IMR-90 (cell line): ENCODE data around the gene POGLUT2. TPM values are rescaled to one million over a fixed set of nuclear protein-coding genes. Genes with fewer than 3 reads are reported as not detected.

Experiments used
- ATAC-seq: fragments of 200-7000 bp; cut with Tn5 transposase; 2 replicates; pipeline ENCODE4 v1.9.1; 2020; ENCODE audit warnings: low read depth, mild to moderate bottlenecking, moderate library complexity
- BruUV-seq: library from RNA; stranded (reverse); fragments of 400-500 nt; replicated peaks from 2 replicates; lab custom pipeline; 2021; lab: Mats Ljungman, UMichigan
- CTCF ChIA-PET: fragments of 300-600 bp; formaldehyde crosslinking; extraction: SDS; loops from one replicate; lab custom pipeline; 2021; ENCODE audit warnings: antibody characterized with exemption; lab: Yijun Ruan, JAX
- POLR2A ChIA-PET: fragments of 300-600 bp; sonication (Branson Sonifier 250); formaldehyde crosslinking; loops from one replicate; lab custom pipeline; 2022; ENCODE audit warnings: antibody characterized with exemption; ENCODE audit not compliant: unreplicated experiment; lab: Charles Lee
- DNase-seq: peaks from one replicate; pipeline ENCODE4 v3.0.0; 2013
- H2AFZ ChIP-seq: replicated peaks from 2 replicates; pipeline ENCODE3; 2013; ENCODE audit warnings: low read length, mild to moderate bottlenecking; ENCODE audit not compliant: poor library complexity
- H2AK5ac ChIP-seq: 2 replicates; pipeline ENCODE4 v1.6.1; 2013; ENCODE audit warnings: low read depth, low read length, inconsistent platforms
- H2AK9ac ChIP-seq: replicated peaks from 2 replicates; pipeline ENCODE3; 2013; ENCODE audit warnings: mild to moderate bottlenecking, low read depth, low read length, moderate library complexity; ENCODE audit not compliant: poor library complexity
- H2BK120ac ChIP-seq: 2 replicates; pipeline ENCODE4 v1.6.1; 2013; ENCODE audit warnings: low read depth, low read length, inconsistent platforms
- H2BK15ac ChIP-seq: 3 replicates; pipeline ENCODE4 v1.6.1; 2013; ENCODE audit warnings: low read depth, low read length, inconsistent platforms
- H2BK20ac ChIP-seq: 2 replicates; pipeline ENCODE4 v1.6.1; 2013; ENCODE audit warnings: low read depth, mild to moderate bottlenecking, inconsistent platforms, low read length, moderate library complexity
- H2BK5ac ChIP-seq: 2 replicates; pipeline ENCODE4 v1.6.1; 2013; ENCODE audit warnings: mild to moderate bottlenecking, low read depth, low read length, inconsistent platforms; ENCODE audit not compliant: poor library complexity, severe bottlenecking
- H3K14ac ChIP-seq: replicated peaks from 2 replicates; pipeline ENCODE4 v1.6.1; 2013; ENCODE audit warnings: low read depth, low read length, inconsistent platforms
- H3K18ac ChIP-seq: 2 replicates; pipeline ENCODE4 v1.6.1; 2013; ENCODE audit warnings: low read depth, low read length, control low read depth
- H3K23ac ChIP-seq: 2 replicates; pipeline ENCODE4 v1.6.1; 2013; ENCODE audit warnings: low read depth, low read length, inconsistent platforms
- H3K27ac ChIP-seq: 2 replicates; pipeline ENCODE4 v1.5.1; 2013; ENCODE audit warnings: mild to moderate bottlenecking, control low read depth, low read length; ENCODE audit not compliant: insufficient read depth
- H3K27me3 ChIP-seq: 2 replicates; pipeline ENCODE4 v1.6.1; 2013; ENCODE audit warnings: low read length; ENCODE audit not compliant: control insufficient read depth, insufficient read depth
- H3K36me3 ChIP-seq: 2 replicates; pipeline ENCODE4 v1.6.1; 2013; ENCODE audit warnings: low read length, mixed read lengths; ENCODE audit not compliant: control insufficient read depth, insufficient read depth
- H3K4ac ChIP-seq: 2 replicates; pipeline ENCODE4 v1.6.1; 2013; ENCODE audit warnings: low read depth, low read length, inconsistent platforms
- H3K4me1 ChIP-seq: 2 replicates; pipeline ENCODE4 v1.6.1; 2013; ENCODE audit warnings: low read length, mixed read lengths; ENCODE audit not compliant: control insufficient read depth, insufficient read depth
- H3K4me2 ChIP-seq: 2 replicates; pipeline ENCODE4 v1.6.1; 2013; ENCODE audit warnings: low read depth, mild to moderate bottlenecking, control low read depth, low read length, moderate library complexity
- H3K4me3 ChIP-seq: 2 replicates; pipeline ENCODE4 v1.5.1; 2013; ENCODE audit warnings: low read depth, mild to moderate bottlenecking, control low read depth, low read length, moderate library complexity; ENCODE audit not compliant: insufficient read depth
- H3K56ac ChIP-seq: 2 replicates; pipeline ENCODE4 v1.6.1; 2013; ENCODE audit warnings: low read length, inconsistent platforms; ENCODE audit not compliant: insufficient read depth; ENCODE audit errors: extremely low read depth
- H3K79me1 ChIP-seq, 2 experiments: 2 replicates each; pipeline ENCODE4 v1.6.1; 2013; ENCODE audit warnings: low read length in 2 of 2, inconsistent platforms in 1 of 2, low read depth in 1 of 2
- H3K9ac ChIP-seq: 2 replicates; pipeline ENCODE4 v1.6.1; 2013; ENCODE audit warnings: low read depth, low read length, control low read depth
- H3K9me1 ChIP-seq: 2 replicates; pipeline ENCODE4 v1.6.1; 2013; ENCODE audit warnings: low read length, inconsistent platforms; ENCODE audit not compliant: insufficient read depth
- H3K9me3 ChIP-seq: 2 replicates; pipeline ENCODE4 v1.6.1; 2013; ENCODE audit warnings: low read length; ENCODE audit not compliant: control insufficient read depth, insufficient read depth
- H4K20me1 ChIP-seq: 2 replicates; pipeline ENCODE4 v1.6.1; 2013; ENCODE audit warnings: low read length, inconsistent platforms; ENCODE audit not compliant: insufficient read depth
- H4K5ac ChIP-seq: 2 replicates; pipeline ENCODE4 v1.6.1; 2013; ENCODE audit warnings: mild to moderate bottlenecking, low read depth, low read length, control low read depth
- H4K8ac ChIP-seq, 2 experiments: 2 replicates each; pipeline ENCODE4 v1.6.1; 2013; ENCODE audit warnings: low read depth in 2 of 2, low read length in 2 of 2, control low read depth in 1 of 2, inconsistent platforms in 1 of 2
- H4K91ac ChIP-seq: 2 replicates; pipeline ENCODE4 v1.6.1; 2013; ENCODE audit warnings: low read depth, low read length, inconsistent platforms; ENCODE audit not compliant: insufficient read depth
- BHLHE40 ChIP-seq: fragments of 150-350 bp; IDR thresholded peaks from 2 replicates; pipeline ENCODE4 v1.6.1; 2016; ENCODE audit warnings: mild to moderate bottlenecking, low read depth, low read length
- CEBPB ChIP-seq: IDR thresholded peaks from 2 replicates; pipeline ENCODE4 v1.6.1; 2012; ENCODE audit warnings: low read depth, low read length, improper control_type of control experiment
- CHD1 ChIP-seq: IDR thresholded peaks from 2 replicates; pipeline ENCODE4 v1.6.1; 2012; ENCODE audit warnings: low read depth, low read length, improper control_type of control experiment
- CTCF ChIP-seq: conservative IDR thresholded peaks from 2 replicates; pipeline ENCODE4 v1.5.1; 2012; ENCODE audit warnings: mild to moderate bottlenecking, low read depth, low read length, improper control_type of control experiment
- ELK1 ChIP-seq: fragments of 150-350 bp; IDR thresholded peaks from 2 replicates; pipeline ENCODE4 v1.6.1; 2016; ENCODE audit warnings: low read depth, mild to moderate bottlenecking, low read length, moderate library complexity, borderline replicate concordance
- FOS ChIP-seq: fragments of 150-350 bp; IDR thresholded peaks from 2 replicates; pipeline ENCODE4 v1.6.1; 2016; ENCODE audit warnings: low read depth, low read length
- MAFK ChIP-seq: IDR thresholded peaks from 2 replicates; pipeline ENCODE4 v1.6.1; 2012; ENCODE audit warnings: low read depth, low read length, improper control_type of control experiment
- MAZ ChIP-seq: IDR thresholded peaks from 2 replicates; pipeline ENCODE4 v1.6.1; 2012; ENCODE audit warnings: low read depth, mild to moderate bottlenecking, low read length, improper control_type of control experiment, moderate library complexity, borderline replicate concordance
- MXI1 ChIP-seq: IDR thresholded peaks from 2 replicates; pipeline ENCODE4 v1.6.1; 2012; ENCODE audit warnings: low read depth, mild to moderate bottlenecking, low read length, moderate library complexity, borderline replicate concordance
- NFE2L2 ChIP-seq: fragments of 150-350 bp; IDR thresholded peaks from 2 replicates; pipeline ENCODE4 v1.6.1; 2016; ENCODE audit warnings: low read depth, mild to moderate bottlenecking, low read length
- POLR2A ChIP-seq: IDR thresholded peaks from 2 replicates; pipeline ENCODE4 v1.6.1; 2012; ENCODE audit warnings: mild to moderate bottlenecking, low read depth, low read length
- RAD21 ChIP-seq: IDR thresholded peaks from 2 replicates; pipeline ENCODE4 v1.6.1; 2012; ENCODE audit warnings: low read length, improper control_type of control experiment
- RCOR1 ChIP-seq: IDR thresholded peaks from 2 replicates; pipeline ENCODE4 v1.6.1; 2012; ENCODE audit warnings: mild to moderate bottlenecking, low read length, improper control_type of control experiment; ENCODE audit not compliant: insufficient replicate concordance
- RFX5 ChIP-seq: IDR thresholded peaks from 2 replicates; pipeline ENCODE4 v1.8.0; 2012; ENCODE audit warnings: low read depth, mild to moderate bottlenecking, low read length, moderate library complexity
- SMC3 ChIP-seq: fragments of 150-350 bp; IDR thresholded peaks from 2 replicates; pipeline ENCODE4 v1.6.1; 2016; ENCODE audit warnings: low read depth, mild to moderate bottlenecking, antibody characterized with exemption, low read length, moderate library complexity
- USF2 ChIP-seq: fragments of 150-350 bp; IDR thresholded peaks from 2 replicates; pipeline ENCODE4 v1.6.1; 2017; ENCODE audit warnings: mild to moderate bottlenecking, antibody characterized with exemption, low read length, low read depth
- WGBS, 2 experiments: methylation state at CpG; one replicate each; pipeline versions ENCODE4 v1.1.5 to v1.1.7; 2013; ENCODE audit warnings: missing lambda C conversion rate in 2 of 2; ENCODE audit not compliant: insufficient read length in 1 of 2; ENCODE audit errors: extremely low coverage in 2 of 2; 5-methylcytosine and 5-hydroxymethylcytosine counted together
- dilution Hi-C: fragments of 300-500 bp; cut with HindIII; formaldehyde crosslinking; loops from one replicate; pipeline ENCODE4 v1.14.3; 2018; ENCODE audit warnings: low sequenced_read_pairs; ENCODE audit not compliant: unreplicated experiment
- in situ Hi-C: fragments of 300-500 bp; cut with MboI; formaldehyde crosslinking; loops from 3 replicates; pipeline ENCODE4 v1.14.3; 2019; ENCODE audit warnings: low sequenced_read_pairs, inconsistent platforms, mixed read lengths
- intact Hi-C: fragments of 100-400 bp; cut with micrococcal nuclease; formaldehyde crosslinking; loops from 2 replicates; pipeline ENCODE4 v1.10.0; 2022
- polyA plus RNA-seq, 3 experiments: library from polyadenylated mRNA; depleted of rRNA; stranded (reverse); fragments of >200 nt; gene quantifications; 2 replicates each; pipeline ENCODE4 v1.2.3, GENCODE V29; 2012; ENCODE audit warnings: low replicate concordance in 1 of 3
- total RNA-seq: library from RNA; depleted of rRNA; stranded (reverse); fragments of >200 nt; gene quantifications from 2 replicates; pipeline ENCODE4 v1.2.3, GENCODE V29; 2012

Gene POGLUT2
- total and polyA plus RNA-seq, 2 of the 4 experiments (the other 2 are of a cell fraction), result 10.6 to 14.3 TPM

- H4K5ac ChIP-seq, result no peak overlapping the region
- H3K9me3 ChIP-seq, result no peaks in the 10 kb centered on the region
- no peak overlapping the region for H3K14ac ChIP-seq
- no peak overlapping the region for H2BK20ac ChIP-seq
- ChIA-PET CTCF (no interaction called here), POLR2A (interaction anchor here (0.6 kb wide), 1 partner anchor 144 kb away, joined by 3 read pairs; no protein-coding TSS in a partner anchor)
- H3K4ac ChIP-seq, result no peak overlapping the region
- dilution Hi-C loops, result no loop called here
- H3K4me1 ChIP-seq, result no peaks in the 10 kb centered on the region
- no peak overlapping the region for H2AK5ac ChIP-seq
- no peak for DNase-seq
- H3K36me3 ChIP-seq, result no peaks in the 10 kb centered on the region
- no peak overlapping the region for H2AK9ac ChIP-seq
- WGBS, 2 experiments, result no CpG with 5 or more reads among the region's 1 CpG
- intact Hi-C loops, result no loop called here
- no peak overlapping the region for H3K27ac ChIP-seq
- H3K4me2 ChIP-seq, result no peak overlapping the region
- H4K91ac ChIP-seq, result no peak overlapping the region
- H3K23ac ChIP-seq, result no peak overlapping the region
- H4K20me1 ChIP-seq, result no peaks in the 10 kb centered on the region
- no peak overlapping the region for H3K4me3 ChIP-seq
- H3K27me3 ChIP-seq, result no peaks in the 10 kb centered on the region
- no peak overlapping the region for H2BK5ac ChIP-seq
- no peak overlapping the region for H3K9ac ChIP-seq
- BruUV-seq, result no TSS peak
- no peak overlapping the region for H3K56ac ChIP-seq
- TF ChIP-seq SMC3 (no peak), RCOR1 (no peak), POLR2A (no peak), NFE2L2 (no peak), CHD1 (no peak), MAZ (no peak), CEBPB (no peak), RAD21 (no peak), RFX5 (no peak), BHLHE40 (no peak), CTCF (no peak), MAFK (no peak), ELK1 (no peak), MXI1 (no peak), FOS (no peak), USF2 (no peak)
- no peaks in the 10 kb centered on the region for H3K9me1 ChIP-seq
- ATAC-seq, result no peak
- in situ Hi-C loops, result no loop called here
- no peak overlapping the region for H2BK120ac ChIP-seq
- H4K8ac ChIP-seq, result no peak overlapping the region
- no peak overlapping the region for H2BK15ac ChIP-seq
- no peak overlapping the region for H3K18ac ChIP-seq
- H2AFZ ChIP-seq, result no peak overlapping the region
- no peaks in the 10 kb centered on the region for H3K79me1 ChIP-seq
These were observed 41.8 kb downstream of the POGLUT2 start for GRCh38 chr13:102757006-102757405.
